Loucy (cell line): Measurements from ENCODE around the gene PHYHIPL.

Source experiments
- EZH2phosphoT487 ChIP-seq: fragments of 200-600 bp; IDR thresholded peaks from 2 replicates; pipeline ENCODE4 v1.6.1; 2018; ENCODE audit warnings: antibody characterized with exemption, mild to moderate bottlenecking, moderate library complexity, borderline replicate concordance
- TF ChIP-seq, protein P1 (sequence below): fragments of 200-600 bp; sonication (generic); conservative IDR thresholded peaks from 2 replicates; pipeline ENCODE4 v1.5.1; 2014; ENCODE audit warnings: mild to moderate bottlenecking, antibody characterized with exemption, low read length

DNA sequence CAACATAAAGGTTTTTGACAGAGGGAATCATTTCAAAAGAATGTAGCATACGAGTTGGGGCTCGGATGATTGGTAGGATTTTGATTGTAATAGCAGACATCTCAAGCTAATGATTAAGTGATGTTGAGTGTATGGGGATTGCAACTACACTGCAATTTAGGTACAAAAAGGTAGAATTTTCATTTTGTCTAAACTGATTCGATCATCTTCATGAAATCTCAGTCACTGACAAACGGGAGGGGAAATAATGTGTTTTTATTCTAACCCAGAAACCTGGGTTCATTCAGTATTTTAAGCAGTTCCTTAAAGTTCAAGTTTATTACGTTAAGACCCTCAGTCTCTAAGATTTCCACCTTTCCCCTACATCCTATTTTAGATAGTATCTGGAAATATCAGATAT is 3.9 kb upstream of the PHYHIPL start:
- TF ChIP-seq, protein P1, sequence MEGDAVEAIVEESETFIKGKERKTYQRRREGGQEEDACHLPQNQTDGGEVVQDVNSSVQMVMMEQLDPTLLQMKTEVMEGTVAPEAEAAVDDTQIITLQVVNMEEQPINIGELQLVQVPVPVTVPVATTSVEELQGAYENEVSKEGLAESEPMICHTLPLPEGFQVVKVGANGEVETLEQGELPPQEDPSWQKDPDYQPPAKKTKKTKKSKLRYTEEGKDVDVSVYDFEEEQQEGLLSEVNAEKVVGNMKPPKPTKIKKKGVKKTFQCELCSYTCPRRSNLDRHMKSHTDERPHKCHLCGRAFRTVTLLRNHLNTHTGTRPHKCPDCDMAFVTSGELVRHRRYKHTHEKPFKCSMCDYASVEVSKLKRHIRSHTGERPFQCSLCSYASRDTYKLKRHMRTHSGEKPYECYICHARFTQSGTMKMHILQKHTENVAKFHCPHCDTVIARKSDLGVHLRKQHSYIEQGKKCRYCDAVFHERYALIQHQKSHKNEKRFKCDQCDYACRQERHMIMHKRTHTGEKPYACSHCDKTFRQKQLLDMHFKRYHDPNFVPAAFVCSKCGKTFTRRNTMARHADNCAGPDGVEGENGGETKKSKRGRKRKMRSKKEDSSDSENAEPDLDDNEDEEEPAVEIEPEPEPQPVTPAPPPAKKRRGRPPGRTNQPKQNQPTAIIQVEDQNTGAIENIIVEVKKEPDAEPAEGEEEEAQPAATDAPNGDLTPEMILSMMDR, result no peak
- no peak for TF ChIP-seq EZH2phosphoT487
